OCI-LY1 (cell line): Measurements from ENCODE around the gene FLVCR1.

ENCODE experiments used
- H2AFZ ChIP-seq: fragments of 200-600 bp; sonication (generic), shearing (Covaris generic); 2 replicates; pipeline ENCODE4 v1.6.0; 2014; ENCODE audit warnings: antibody characterized with exemption, mild to moderate bottlenecking, low read length
- H3F3A ChIP-seq: fragments of 200-600 bp; sonication (generic), shearing (Covaris generic); 2 replicates; pipeline ENCODE4 v1.6.0; 2014; ENCODE audit warnings: mild to moderate bottlenecking, antibody characterized with exemption, low read length, moderate library complexity; ENCODE audit not compliant: insufficient read depth
- H3K27ac ChIP-seq: fragments of 200-600 bp; sonication (generic); 2 replicates; pipeline ENCODE4 v1.5.1; 2014; ENCODE audit warnings: low read length, mixed run types, mild to moderate bottlenecking, low read depth; ENCODE audit not compliant: poor library complexity, severe bottlenecking
- H3K27me3 ChIP-seq: fragments of 200-600 bp; sonication (generic); 2 replicates; pipeline ENCODE4 v1.6.0; 2014; ENCODE audit warnings: antibody characterized with exemption, mild to moderate bottlenecking, low read length, moderate library complexity; ENCODE audit not compliant: insufficient read depth
- H3K36me3 ChIP-seq: fragments of 200-600 bp; sonication (generic); 2 replicates; pipeline ENCODE4 v1.6.1; 2014; ENCODE audit warnings: mild to moderate bottlenecking, antibody characterized with exemption, low read length, moderate library complexity, mixed read lengths; ENCODE audit not compliant: insufficient read depth
- H3K4me1 ChIP-seq: fragments of 200-600 bp; sonication (generic); 2 replicates; pipeline ENCODE4 v1.5.1; 2014; ENCODE audit warnings: mild to moderate bottlenecking, low read length, moderate library complexity; ENCODE audit not compliant: insufficient read depth, severe bottlenecking
- H3K4me2 ChIP-seq: fragments of 200-600 bp; sonication (generic), shearing (Covaris generic); 2 replicates; pipeline ENCODE4 v1.6.1; 2014; ENCODE audit warnings: low read length
- H3K4me3 ChIP-seq: fragments of 200-600 bp; sonication (generic); 2 replicates; pipeline ENCODE4 v1.5.1; 2014; ENCODE audit warnings: low read length, low read depth, mild to moderate bottlenecking, mixed read lengths; ENCODE audit not compliant: poor library complexity, severe bottlenecking
- H3K79me2 ChIP-seq: fragments of 200-600 bp; shearing (Covaris generic); 2 replicates; pipeline ENCODE4 v1.6.1; 2016; ENCODE audit warnings: mixed run types, low read length, mixed read lengths; ENCODE audit not compliant: insufficient read depth
- H3K9ac ChIP-seq: fragments of 200-600 bp; sonication (generic), shearing (Covaris generic); 2 replicates; pipeline ENCODE4 v1.6.1; 2014; ENCODE audit warnings: mild to moderate bottlenecking, low read length, mixed read lengths
- H3K9me2 ChIP-seq: fragments of 200-600 bp; sonication (generic), shearing (Covaris generic); 2 replicates; pipeline ENCODE4 v1.6.1; 2014; ENCODE audit warnings: low read depth, mild to moderate bottlenecking, low read length, mixed read lengths
- H3K9me3 ChIP-seq: fragments of 200-600 bp; shearing (Covaris generic); 2 replicates; pipeline ENCODE4 v1.6.1; 2014; ENCODE audit warnings: low read length, mixed read lengths
- H4K20me1 ChIP-seq: fragments of 200-600 bp; sonication (generic), shearing (Covaris generic); 2 replicates; pipeline ENCODE4 v1.6.0; 2016; ENCODE audit warnings: mild to moderate bottlenecking, low read length; ENCODE audit not compliant: insufficient read depth
- CTCF ChIP-seq: fragments of 200-600 bp; sonication (generic), shearing (Covaris generic); IDR thresholded peaks from 2 replicates; pipeline ENCODE4 v1.5.1; 2017; ENCODE audit warnings: mild to moderate bottlenecking, antibody characterized with exemption, low read length, moderate library complexity, mixed read lengths
- EZH2 ChIP-seq: fragments of 200-600 bp; sonication (generic), shearing (Covaris generic); IDR thresholded peaks from 2 replicates; pipeline ENCODE4 v1.8.0; 2017; ENCODE audit warnings: borderline replicate concordance, mixed run types, mild to moderate bottlenecking, antibody characterized with exemption, low read length, moderate library complexity, mixed read lengths

The FLVCR1 gene

GRCh38 chr1:212857992-212858460 lies at the start of gene FLVCR1:
FLVCR1 (plus strand) TSS chr1:212858275; CDS start chr1:212858453, 178 bp downstream.
- Histone ChIP-seq H3K4me2 (peak within 1 kb of the TSS; percentile 90), H2AFZ (peak within 1 kb of the TSS; percentile 82), H3K79me2 (peaks cover 37% of the 10 kb centered on the region), H3K4me1 (peaks cover 48% of the 10 kb centered on the region), H3K27me3 (no peaks in the 10 kb centered on the region), H3K9ac (peak within 1 kb of the TSS; percentile 88), H4K20me1 (no peaks in the 10 kb centered on the region), H3F3A (no peaks in the 10 kb centered on the region), H3K9me2 (no peaks in the 10 kb centered on the region), H3K27ac (peak within 1 kb of the TSS; percentile 54), H3K9me3 (no peaks in the 10 kb centered on the region), H3K4me3 (peak within 1 kb of the TSS; percentile 91), H3K36me3 (peaks cover 35% of the 10 kb centered on the region)
- TF ChIP-seq CTCF: no peak
- no peak for TF ChIP-seq EZH2

- Histone ChIP-seq H3K27me3 (no peaks in the 10 kb centered on the region), H3F3A (no peaks in the 10 kb centered on the region), H3K4me2 (no peak overlapping the region), H3K27ac (no peak overlapping the region), H3K4me3 (no peak overlapping the region), H2AFZ (no peak overlapping the region), H3K36me3 (no peaks in the 10 kb centered on the region; the same call in 1 of the 2 replicates), H4K20me1 (no peaks in the 10 kb centered on the region), H3K9me3 (no peaks in the 10 kb centered on the region), H3K9me2 (no peaks in the 10 kb centered on the region), H3K9ac (no peak overlapping the region), H3K79me2 (no peaks in the 10 kb centered on the region), H3K4me1 (peaks cover 8% of the 10 kb centered on the region)
- TF ChIP-seq EZH2: no peak
- TF ChIP-seq CTCF: peak; percentile 48; the same call in 1 of the 2 replicates
Observed at GRCh38 chr1:212814537-212815334, 43.3 kb upstream of the FLVCR1 start.

- Histone ChIP-seq H3K9ac (no peak overlapping the region), H4K20me1 (no peaks in the 10 kb centered on the region), H2AFZ (no peak overlapping the region), H3K36me3 (no peaks in the 10 kb centered on the region; the same call in 1 of the 2 replicates), H3K9me3 (no peaks in the 10 kb centered on the region), H3K4me2 (no peak overlapping the region), H3K4me1 (peaks cover 18% of the 10 kb centered on the region), H3K27ac (no peak overlapping the region), H3F3A (no peaks in the 10 kb centered on the region), H3K79me2 (no peaks in the 10 kb centered on the region), H3K27me3 (no peaks in the 10 kb centered on the region), H3K4me3 (no peak overlapping the region), H3K9me2 (no peaks in the 10 kb centered on the region)
- TF ChIP-seq EZH2 (no peak), CTCF (no peak)
Observed at GRCh38 chr1:212816567-212817278, 41.4 kb upstream of the FLVCR1 start.
